ENCODE results near the gene MVD. TPM values are rescaled to one million over a fixed set of nuclear protein-coding genes. Genes with fewer than 3 reads are reported as not detected.

The MVD gene
- total and polyA plus RNA-seq, 4 donors = 21.7 to 99.2 (median 74.7) TPM

DNA sequence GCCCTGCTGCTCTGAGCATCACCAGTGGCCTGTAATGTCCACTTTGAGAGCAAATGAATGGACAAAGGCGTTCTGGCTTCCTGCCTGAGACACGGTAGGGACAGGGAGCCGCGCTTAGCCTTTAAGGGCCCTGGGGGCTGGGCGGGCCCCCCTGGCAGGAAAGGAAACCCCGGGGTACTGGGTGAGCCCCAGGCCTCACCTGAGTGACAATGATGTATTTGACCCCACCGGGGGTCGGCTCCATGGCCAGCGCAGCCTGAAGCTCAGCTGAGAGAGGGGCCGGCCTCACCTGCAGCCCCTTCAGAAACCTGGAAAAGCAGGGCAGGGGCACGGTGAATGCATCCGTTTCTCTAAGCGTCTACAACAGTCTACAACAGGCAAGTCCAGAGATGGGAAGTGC is 9.8 kb downstream of the MVD start:
- Histone ChIP-seq H3K36me3 (ENCODE audit: control insufficient read depth in 4 of 4, insufficient read depth in 3 of 4, low read depth in 1 of 4, low read length in 3 of 4) (peaks cover 9 to 39% (median 20%) of the 10 kb centered on the region in 4 donors), H3K27me3 (ENCODE audit: control insufficient read depth in 4 of 4, insufficient read depth in 4 of 4, low read length in 3 of 4) (no peaks in the 10 kb centered on the region), H3K4me1 (ENCODE audit: control insufficient read depth in 4 of 4, insufficient read depth in 4 of 4, low read length in 3 of 4) (peaks cover 0 to 11% (median 3%) of the 10 kb centered on the region in 4 donors), H3K9ac (ENCODE audit: low read depth in 1 of 2, low read length in 2 of 2) (no peak overlapping the region), H3K4me3 (ENCODE audit: low read depth in 1 of 3, low read length in 3 of 3) (no peak overlapping the region), H3K9me3 (ENCODE audit: control insufficient read depth in 4 of 4, low read length in 3 of 4) (no peaks in the 10 kb centered on the region), H3K27ac (ENCODE audit: low read depth in 1 of 2, low read length in 2 of 2) (no peak overlapping the region)
- 93% methylated on average over 13 of the region's 13 CpGs for WGBS
- no peak for DNase-seq (ENCODE audit: low spot score)
- no peak for TF ChIP-seq HNF4G (IDR thresholded peaks at IDR 0.05)
- TF ChIP-seq, protein P1, sequence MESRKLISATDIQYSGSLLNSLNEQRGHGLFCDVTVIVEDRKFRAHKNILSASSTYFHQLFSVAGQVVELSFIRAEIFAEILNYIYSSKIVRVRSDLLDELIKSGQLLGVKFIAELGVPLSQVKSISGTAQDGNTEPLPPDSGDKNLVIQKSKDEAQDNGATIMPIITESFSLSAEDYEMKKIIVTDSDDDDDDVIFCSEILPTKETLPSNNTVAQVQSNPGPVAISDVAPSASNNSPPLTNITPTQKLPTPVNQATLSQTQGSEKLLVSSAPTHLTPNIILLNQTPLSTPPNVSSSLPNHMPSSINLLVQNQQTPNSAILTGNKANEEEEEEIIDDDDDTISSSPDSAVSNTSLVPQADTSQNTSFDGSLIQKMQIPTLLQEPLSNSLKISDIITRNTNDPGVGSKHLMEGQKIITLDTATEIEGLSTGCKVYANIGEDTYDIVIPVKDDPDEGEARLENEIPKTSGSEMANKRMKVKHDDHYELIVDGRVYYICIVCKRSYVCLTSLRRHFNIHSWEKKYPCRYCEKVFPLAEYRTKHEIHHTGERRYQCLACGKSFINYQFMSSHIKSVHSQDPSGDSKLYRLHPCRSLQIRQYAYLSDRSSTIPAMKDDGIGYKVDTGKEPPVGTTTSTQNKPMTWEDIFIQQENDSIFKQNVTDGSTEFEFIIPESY (IDR thresholded peaks at IDR 0.05) = no peak
- TF ChIP-seq TAF1 (conservative IDR thresholded peaks at IDR 0.05) = no peak
- TF ChIP-seq HNF4A (conservative IDR thresholded peaks at IDR 0.05) = no peak
- no peak for TF ChIP-seq NR2F2 (IDR thresholded peaks at IDR 0.05)
- TF ChIP-seq, protein P2, sequence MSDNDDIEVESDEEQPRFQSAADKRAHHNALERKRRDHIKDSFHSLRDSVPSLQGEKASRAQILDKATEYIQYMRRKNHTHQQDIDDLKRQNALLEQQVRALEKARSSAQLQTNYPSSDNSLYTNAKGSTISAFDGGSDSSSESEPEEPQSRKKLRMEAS (IDR thresholded peaks at IDR 0.05) = no peak

DNA sequence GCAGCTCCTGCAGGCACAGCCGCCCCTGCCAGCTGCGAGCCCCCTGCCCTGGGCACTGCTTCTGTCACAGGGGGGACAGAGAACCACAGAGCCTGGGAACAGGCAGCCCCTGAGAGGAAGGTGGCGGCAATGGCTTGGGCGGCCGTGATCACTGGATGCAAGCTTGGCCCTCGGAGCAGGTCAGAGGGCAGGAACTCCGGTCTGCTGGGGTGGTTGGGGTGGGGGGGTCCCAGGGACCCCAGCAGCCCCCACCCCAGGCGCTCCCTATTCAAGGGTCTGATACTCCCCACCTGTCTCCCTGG is 10.2 kb downstream of the MVD start:
- TF ChIP-seq TAF1 (conservative IDR thresholded peaks at IDR 0.05) (no peak), NR2F2 (IDR thresholded peaks at IDR 0.05) (no peak), FOXA1 (IDR thresholded peaks at IDR 0.05) (no peak), GABPA (IDR thresholded peaks at IDR 0.05 in 1 of 2, conservative IDR thresholded peaks at IDR 0.05 in 1 of 2) (no peak), EGR1 (IDR thresholded peaks at IDR 0.05; ENCODE audit: low read depth in 2 of 2) (no peak), SP1 (IDR thresholded peaks at IDR 0.05) (no peak), RXRA (IDR thresholded peaks at IDR 0.05) (no peak)
- TF ChIP-seq, protein P3, sequence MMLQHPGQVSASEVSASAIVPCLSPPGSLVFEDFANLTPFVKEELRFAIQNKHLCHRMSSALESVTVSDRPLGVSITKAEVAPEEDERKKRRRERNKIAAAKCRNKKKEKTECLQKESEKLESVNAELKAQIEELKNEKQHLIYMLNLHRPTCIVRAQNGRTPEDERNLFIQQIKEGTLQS (IDR thresholded peaks at IDR 0.05) = no peak
- TF ChIP-seq, protein P1 (IDR thresholded peaks at IDR 0.05) = no peak
- Histone ChIP-seq H3K9me3 (ENCODE audit: control insufficient read depth in 4 of 4, low read length in 3 of 4) (no peaks in the 10 kb centered on the region), H3K4me3 (ENCODE audit: low read depth in 1 of 3, low read length in 3 of 3) (no peak overlapping the region), H3K36me3 (ENCODE audit: control insufficient read depth in 4 of 4, insufficient read depth in 3 of 4, low read depth in 1 of 4, low read length in 3 of 4) (peaks cover 9 to 37% (median 19%) of the 10 kb centered on the region in 4 donors), H3K4me1 (ENCODE audit: control insufficient read depth in 4 of 4, insufficient read depth in 4 of 4, low read length in 3 of 4) (peaks cover 0 to 11% (median 3%) of the 10 kb centered on the region in 4 donors), H3K27me3 (ENCODE audit: control insufficient read depth in 4 of 4, insufficient read depth in 4 of 4, low read length in 3 of 4) (no peaks in the 10 kb centered on the region), H3K27ac (ENCODE audit: low read depth in 1 of 2, low read length in 2 of 2) (no peak overlapping the region), H3K9ac (ENCODE audit: low read depth in 1 of 2, low read length in 2 of 2) (no peak overlapping the region)
- 91% methylated on average over 8 of the region's 8 CpGs for WGBS
- no peak for DNase-seq (ENCODE audit: low spot score)

DNA sequence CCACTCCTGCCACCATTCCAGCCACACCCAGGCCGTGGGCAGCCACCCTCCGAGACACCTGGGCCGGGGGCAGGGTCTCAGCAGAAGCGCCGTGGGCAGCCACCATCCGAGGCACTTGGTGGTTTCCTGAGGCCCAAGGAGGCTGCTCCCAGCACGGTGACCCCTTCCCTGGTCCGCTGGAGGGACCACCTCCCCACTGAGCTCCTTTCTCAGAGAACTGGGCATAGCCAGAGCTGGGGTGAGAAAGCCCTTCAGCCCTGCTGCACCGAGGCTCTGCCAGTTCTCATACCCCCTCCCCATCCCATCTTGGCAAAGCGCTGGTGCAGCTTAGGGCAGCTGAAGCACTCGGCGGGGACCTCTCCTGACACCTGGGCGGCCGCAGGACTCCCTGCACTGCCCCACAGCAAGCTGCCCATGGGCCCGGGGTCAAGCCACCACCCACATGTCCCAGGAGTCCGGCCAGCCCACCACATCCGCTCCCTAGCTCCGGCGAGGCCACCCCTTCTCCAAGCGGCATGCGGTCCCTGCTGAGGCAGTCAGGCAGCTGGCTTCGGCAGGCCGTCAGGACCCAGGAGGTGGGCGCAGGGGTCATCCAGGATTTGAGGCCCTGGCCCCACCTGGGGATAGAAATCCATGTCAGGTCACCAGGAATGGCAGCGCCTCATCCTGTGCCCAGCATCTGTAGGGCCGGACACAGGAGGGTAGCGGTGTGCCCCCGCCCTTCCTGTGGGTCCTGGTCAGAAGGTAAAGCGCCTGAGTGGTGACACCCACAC is 10.7 kb downstream of the MVD start:
- Histone ChIP-seq H3K36me3 (ENCODE audit: control insufficient read depth in 4 of 4, insufficient read depth in 3 of 4, low read depth in 1 of 4, low read length in 3 of 4) (peaks cover 9 to 35% (median 19%) of the 10 kb centered on the region in 4 donors), H3K9ac (ENCODE audit: low read depth in 1 of 2, low read length in 2 of 2) (no peak overlapping the region), H3K27me3 (ENCODE audit: control insufficient read depth in 4 of 4, insufficient read depth in 4 of 4, low read length in 3 of 4) (no peaks in the 10 kb centered on the region), H3K27ac (ENCODE audit: low read depth in 1 of 2, low read length in 2 of 2) (peak overlapping the region; percentile 53 to 82), H3K9me3 (ENCODE audit: control insufficient read depth in 4 of 4, low read length in 3 of 4) (no peaks in the 10 kb centered on the region), H3K4me1 (ENCODE audit: control insufficient read depth in 4 of 4, insufficient read depth in 4 of 4, low read length in 3 of 4) (peaks cover 0 to 11% (median 3%) of the 10 kb centered on the region in 4 donors), H3K4me3 (ENCODE audit: low read depth in 1 of 3, low read length in 3 of 3) (no peak overlapping the region)
- 89% methylated on average over 29 of the region's 29 CpGs for WGBS
- TF ChIP-seq EGR1 (IDR thresholded peaks at IDR 0.05; ENCODE audit: low read depth in 2 of 2) = no peak
- TF ChIP-seq RXRA (IDR thresholded peaks at IDR 0.05) = no peak
- TF ChIP-seq FOXA1 (IDR thresholded peaks at IDR 0.05) = no peak
- TF ChIP-seq FOXA2 (IDR thresholded peaks at IDR 0.05) = no peak
- no peak for TF ChIP-seq NR2F2 (IDR thresholded peaks at IDR 0.05)
- TF ChIP-seq, protein P3 (IDR thresholded peaks at IDR 0.05) = no peak
- TF ChIP-seq GABPA (IDR thresholded peaks at IDR 0.05 in 1 of 2, conservative IDR thresholded peaks at IDR 0.05 in 1 of 2) = no peak
- TF ChIP-seq, protein P2 (IDR thresholded peaks at IDR 0.05) = no peak
- no peak for TF ChIP-seq YY1 (IDR thresholded peaks at IDR 0.05)
- no peak for TF ChIP-seq RAD21 (IDR thresholded peaks at IDR 0.05)
- no peak for TF ChIP-seq SP1 (IDR thresholded peaks at IDR 0.05)
- no peak for TF ChIP-seq HNF4A (conservative IDR thresholded peaks at IDR 0.05)
- TF ChIP-seq, protein P4, sequence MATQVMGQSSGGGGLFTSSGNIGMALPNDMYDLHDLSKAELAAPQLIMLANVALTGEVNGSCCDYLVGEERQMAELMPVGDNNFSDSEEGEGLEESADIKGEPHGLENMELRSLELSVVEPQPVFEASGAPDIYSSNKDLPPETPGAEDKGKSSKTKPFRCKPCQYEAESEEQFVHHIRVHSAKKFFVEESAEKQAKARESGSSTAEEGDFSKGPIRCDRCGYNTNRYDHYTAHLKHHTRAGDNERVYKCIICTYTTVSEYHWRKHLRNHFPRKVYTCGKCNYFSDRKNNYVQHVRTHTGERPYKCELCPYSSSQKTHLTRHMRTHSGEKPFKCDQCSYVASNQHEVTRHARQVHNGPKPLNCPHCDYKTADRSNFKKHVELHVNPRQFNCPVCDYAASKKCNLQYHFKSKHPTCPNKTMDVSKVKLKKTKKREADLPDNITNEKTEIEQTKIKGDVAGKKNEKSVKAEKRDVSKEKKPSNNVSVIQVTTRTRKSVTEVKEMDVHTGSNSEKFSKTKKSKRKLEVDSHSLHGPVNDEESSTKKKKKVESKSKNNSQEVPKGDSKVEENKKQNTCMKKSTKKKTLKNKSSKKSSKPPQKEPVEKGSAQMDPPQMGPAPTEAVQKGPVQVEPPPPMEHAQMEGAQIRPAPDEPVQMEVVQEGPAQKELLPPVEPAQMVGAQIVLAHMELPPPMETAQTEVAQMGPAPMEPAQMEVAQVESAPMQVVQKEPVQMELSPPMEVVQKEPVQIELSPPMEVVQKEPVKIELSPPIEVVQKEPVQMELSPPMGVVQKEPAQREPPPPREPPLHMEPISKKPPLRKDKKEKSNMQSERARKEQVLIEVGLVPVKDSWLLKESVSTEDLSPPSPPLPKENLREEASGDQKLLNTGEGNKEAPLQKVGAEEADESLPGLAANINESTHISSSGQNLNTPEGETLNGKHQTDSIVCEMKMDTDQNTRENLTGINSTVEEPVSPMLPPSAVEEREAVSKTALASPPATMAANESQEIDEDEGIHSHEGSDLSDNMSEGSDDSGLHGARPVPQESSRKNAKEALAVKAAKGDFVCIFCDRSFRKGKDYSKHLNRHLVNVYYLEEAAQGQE (IDR thresholded peaks at IDR 0.05) = no peak
- no peak for DNase-seq (ENCODE audit: low spot score)

Data from liver (tissue), 9 donors.